ENCODE data around the gene TRMU. TPM values are rescaled to one million over a fixed set of nuclear protein-coding genes. Genes with fewer than 3 reads are reported as not detected.

The TRMU gene
- total RNA-seq, 3 donors from 2014 or later, result 40.5 to 41.5 (median 41.2) TPM

DNA sequence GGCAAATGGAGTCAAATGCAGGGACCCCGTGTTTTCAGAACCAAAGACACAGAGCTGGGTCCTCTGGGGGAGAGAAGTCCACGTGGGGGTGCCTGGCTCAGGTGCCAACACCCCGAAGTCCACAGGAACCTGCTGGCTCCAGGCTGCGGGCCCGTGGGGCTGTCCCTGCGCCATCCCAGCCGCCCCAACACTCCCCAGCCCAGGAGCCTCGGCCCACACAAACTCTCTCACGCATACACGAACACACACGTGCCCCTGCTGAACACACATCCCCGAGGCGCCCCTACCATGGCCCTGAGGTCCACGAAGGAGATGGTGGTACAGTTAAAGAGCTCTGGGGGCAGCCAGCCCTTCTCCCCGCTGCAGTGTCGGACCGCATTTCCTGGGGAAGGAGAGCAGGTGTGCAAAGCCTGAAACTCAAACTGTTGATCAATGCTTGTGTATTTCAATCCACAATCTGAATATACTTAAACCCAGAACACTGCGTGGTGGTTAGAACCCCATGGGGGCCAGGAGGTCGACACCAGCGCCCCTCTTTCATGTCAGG lies 54.7 kb downstream of the TRMU start:
- Histone ChIP-seq H3K36me3 (ENCODE audit: low read depth) (no peaks in the 10 kb centered on the region), H3K4me1 (ENCODE audit: low read depth) (no peaks in the 10 kb centered on the region), H3K9me3 (no peaks in the 10 kb centered on the region), H3K4me3 (no peak overlapping the region)
- no peak for ATAC-seq
- intact Hi-C loops (cut with DNase I, micrococcal nuclease), result no loop called here
- TF ChIP-seq, protein P1, sequence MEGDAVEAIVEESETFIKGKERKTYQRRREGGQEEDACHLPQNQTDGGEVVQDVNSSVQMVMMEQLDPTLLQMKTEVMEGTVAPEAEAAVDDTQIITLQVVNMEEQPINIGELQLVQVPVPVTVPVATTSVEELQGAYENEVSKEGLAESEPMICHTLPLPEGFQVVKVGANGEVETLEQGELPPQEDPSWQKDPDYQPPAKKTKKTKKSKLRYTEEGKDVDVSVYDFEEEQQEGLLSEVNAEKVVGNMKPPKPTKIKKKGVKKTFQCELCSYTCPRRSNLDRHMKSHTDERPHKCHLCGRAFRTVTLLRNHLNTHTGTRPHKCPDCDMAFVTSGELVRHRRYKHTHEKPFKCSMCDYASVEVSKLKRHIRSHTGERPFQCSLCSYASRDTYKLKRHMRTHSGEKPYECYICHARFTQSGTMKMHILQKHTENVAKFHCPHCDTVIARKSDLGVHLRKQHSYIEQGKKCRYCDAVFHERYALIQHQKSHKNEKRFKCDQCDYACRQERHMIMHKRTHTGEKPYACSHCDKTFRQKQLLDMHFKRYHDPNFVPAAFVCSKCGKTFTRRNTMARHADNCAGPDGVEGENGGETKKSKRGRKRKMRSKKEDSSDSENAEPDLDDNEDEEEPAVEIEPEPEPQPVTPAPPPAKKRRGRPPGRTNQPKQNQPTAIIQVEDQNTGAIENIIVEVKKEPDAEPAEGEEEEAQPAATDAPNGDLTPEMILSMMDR (IDR thresholded peaks at IDR 0.05), result no peak
- DNase-seq, result no peak

- TF ChIP-seq, protein P1 (IDR thresholded peaks at IDR 0.05), result no peak
- Histone ChIP-seq H3K36me3 (ENCODE audit: low read depth) (no peaks in the 10 kb centered on the region), H3K9me3 (no peaks in the 10 kb centered on the region), H3K4me3 (no peak overlapping the region), H3K4me1 (ENCODE audit: low read depth) (no peaks in the 10 kb centered on the region)
- intact Hi-C loops (cut with DNase I, micrococcal nuclease), result no loop called here
- ATAC-seq (peak; percentile 62), DNase-seq (peak in 2 of 3 donors; percentile 42 to 56)
Observed at GRCh38 chr22:46390652-46391301, 55.3 kb downstream of the TRMU start.

GRCh38 chr22:46391486-46392136 lies 56.1 kb downstream of the TRMU start:
- DNase-seq (no peak), ATAC-seq (no peak)
- intact Hi-C loops (cut with DNase I, micrococcal nuclease), result no loop called here
- H3K4me1 ChIP-seq (ENCODE audit: low read depth), result no peaks in the 10 kb centered on the region
- H3K36me3 ChIP-seq (ENCODE audit: low read depth), result no peaks in the 10 kb centered on the region
- TF ChIP-seq, protein P1 (IDR thresholded peaks at IDR 0.05), result no peak
- no peak overlapping the region for H3K4me3 ChIP-seq
- no peaks in the 10 kb centered on the region for H3K9me3 ChIP-seq

- Histone ChIP-seq H3K4me1 (ENCODE audit: low read depth) (no peaks in the 10 kb centered on the region), H3K4me3 (no peak overlapping the region), H3K9me3 (no peaks in the 10 kb centered on the region), H3K36me3 (ENCODE audit: low read depth) (no peaks in the 10 kb centered on the region)
- ATAC-seq (no peak), DNase-seq (no peak)
- intact Hi-C loops (cut with DNase I, micrococcal nuclease), result no loop called here
- TF ChIP-seq, protein P1 (IDR thresholded peaks at IDR 0.05), result no peak
Observed at GRCh38 chr22:46392137-46392844, 56.8 kb downstream of the TRMU start.

- ATAC-seq, result peak; percentile 60
- peak in 1 of 3 donors; percentile 53 for DNase-seq
- Histone ChIP-seq H3K36me3 (ENCODE audit: low read depth) (no peaks in the 10 kb centered on the region), H3K9me3 (no peaks in the 10 kb centered on the region), H3K4me1 (ENCODE audit: low read depth) (no peaks in the 10 kb centered on the region), H3K4me3 (no peak overlapping the region)
- intact Hi-C loops (cut with DNase I, micrococcal nuclease), result no loop called here
- TF ChIP-seq, protein P1 (IDR thresholded peaks at IDR 0.05), result no peak
Observed at GRCh38 chr22:46393873-46394272, 58.4 kb downstream of the TRMU start.
